ENCODE results near the gene ACBD5. TPM values are rescaled to one million over a fixed set of nuclear protein-coding genes. Genes with fewer than 3 reads are reported as not detected.
"Not testable (repeated sequence)": the region's sequence is repeated elsewhere in the genome, so short reads cannot be mapped to it uniquely, and the experiment has no call there.

ACBD5 gene
- total RNA-seq, 1 donor from 2014 or later, result 23.8 TPM

GRCh38 chr10:27241652-27242472 lies 1.3 kb upstream of the ACBD5 start:
- no peaks in the 10 kb centered on the region for H3K27me3 Mint-ChIP-seq (ENCODE audit: low read depth, unreplicated experiment)
- H3K4me3 Mint-ChIP-seq (ENCODE audit: unreplicated experiment), result peak overlapping the region; percentile 90
- H3K36me3 Mint-ChIP-seq (ENCODE audit: low read depth, unreplicated experiment), result no peaks in the 10 kb centered on the region
- peak overlapping the region; percentile 98 for H2AFZ ChIP-seq (ENCODE audit: low read depth, low read length)
- H3K27ac Mint-ChIP-seq (ENCODE audit: unreplicated experiment), result peak overlapping the region; percentile 94
- no peaks in the 10 kb centered on the region for H3K9me3 Mint-ChIP-seq (ENCODE audit: unreplicated experiment)
- peak overlapping the region; percentile 92 for H3K9ac ChIP-seq (ENCODE audit: low read length)
- no peaks in the 10 kb centered on the region for H4K20me1 ChIP-seq (ENCODE audit: insufficient read depth, low read length)
- no peaks in the 10 kb centered on the region for H3K27me3 ChIP-seq (ENCODE audit: insufficient read depth, low read length)
- no peaks in the 10 kb centered on the region for H3K36me3 ChIP-seq (ENCODE audit: insufficient read depth, low read length)
- H3K9me3 ChIP-seq (ENCODE audit: insufficient read depth, low read depth, low read length), result no peaks in the 10 kb centered on the region
- peak overlapping the region; percentile 93 for H3K4me3 ChIP-seq (ENCODE audit: insufficient read depth, low read depth, low read length)
- peaks cover 30% of the 10 kb centered on the region for H3K79me2 ChIP-seq (ENCODE audit: insufficient read depth, low read length)
- peak overlapping the region; percentile 96 for H3K4me2 ChIP-seq (ENCODE audit: low read length)
- DNase-seq (ENCODE audit: low read depth) (peak; percentile 86), FAIRE-seq (no peak)
- H3K27ac ChIP-seq (ENCODE audit: low read depth, low read length), result peak overlapping the region; percentile 92
- H3K4me1 Mint-ChIP-seq (ENCODE audit: low read depth, unreplicated experiment), result peaks cover 16% of the 10 kb centered on the region
- no peak for TF ChIP-seq EZH2 (IDR thresholded peaks at IDR 0.05; ENCODE audit: insufficient read depth, low read length)
- no peak for TF ChIP-seq CTCF (IDR thresholded peaks at IDR 0.05; ENCODE audit: insufficient read depth, low read depth, low read length)
- H3K4me1 ChIP-seq (ENCODE audit: insufficient read depth, low read length), result peaks cover 18% of the 10 kb centered on the region

- Histone ChIP-seq H3K4me1 (ENCODE audit: insufficient read depth, low read length) (peaks cover 18% of the 10 kb centered on the region), H2AFZ (ENCODE audit: low read depth, low read length) (peak overlapping the region; percentile 98), H3K9me3 (ENCODE audit: insufficient read depth, low read depth, low read length) (no peaks in the 10 kb centered on the region), H3K27me3 (ENCODE audit: insufficient read depth, low read length) (no peaks in the 10 kb centered on the region), H3K27ac (ENCODE audit: low read depth, low read length) (peak overlapping the region; percentile 92), H3K9ac (ENCODE audit: low read length) (peak overlapping the region; percentile 92), H4K20me1 (ENCODE audit: insufficient read depth, low read length) (no peaks in the 10 kb centered on the region), H3K4me2 (ENCODE audit: low read length) (peak overlapping the region; percentile 96), H3K4me3 (ENCODE audit: insufficient read depth, low read depth, low read length) (peak overlapping the region; percentile 93), H3K79me2 (ENCODE audit: insufficient read depth, low read length) (peaks cover 36% of the 10 kb centered on the region), H3K36me3 (ENCODE audit: insufficient read depth, low read length) (no peaks in the 10 kb centered on the region)
- TF ChIP-seq EZH2 (IDR thresholded peaks at IDR 0.05; ENCODE audit: insufficient read depth, low read length) (no peak), CTCF (IDR thresholded peaks at IDR 0.05; ENCODE audit: insufficient read depth, low read depth, low read length) (no peak)
- Mint-ChIP-seq H3K36me3 (ENCODE audit: low read depth, unreplicated experiment) (no peaks in the 10 kb centered on the region), H3K4me1 (ENCODE audit: low read depth, unreplicated experiment) (peaks cover 16% of the 10 kb centered on the region), H3K27me3 (ENCODE audit: low read depth, unreplicated experiment) (no peaks in the 10 kb centered on the region), H3K27ac (ENCODE audit: unreplicated experiment) (peak overlapping the region; percentile 94), H3K4me3 (ENCODE audit: unreplicated experiment) (peak overlapping the region; percentile 90), H3K9me3 (ENCODE audit: unreplicated experiment) (no peaks in the 10 kb centered on the region)
- FAIRE-seq, result no peak
- DNase-seq (ENCODE audit: low read depth), result peak; percentile 5
These were observed 534 bp upstream of the ACBD5 start for GRCh38 chr10:27241010-27241651.

- not testable (repeated sequence) for H3K27me3 ChIP-seq (ENCODE audit: insufficient read depth, low read length); H3K27ac Mint-ChIP-seq (ENCODE audit: unreplicated experiment); H3K9me3 Mint-ChIP-seq (ENCODE audit: unreplicated experiment); FAIRE-seq; H3K27me3 Mint-ChIP-seq (ENCODE audit: low read depth, unreplicated experiment); H3K4me3 Mint-ChIP-seq (ENCODE audit: unreplicated experiment); H3K9me3 ChIP-seq (ENCODE audit: insufficient read depth, low read depth, low read length); H3K4me1 ChIP-seq (ENCODE audit: insufficient read depth, low read length); H3K4me2 ChIP-seq (ENCODE audit: low read length); H2AFZ ChIP-seq (ENCODE audit: low read depth, low read length); H3K36me3 Mint-ChIP-seq (ENCODE audit: low read depth, unreplicated experiment); H3K4me3 ChIP-seq (ENCODE audit: insufficient read depth, low read depth, low read length); H3K9ac ChIP-seq (ENCODE audit: low read length); H4K20me1 ChIP-seq (ENCODE audit: insufficient read depth, low read length); H3K4me1 Mint-ChIP-seq (ENCODE audit: low read depth, unreplicated experiment); H3K27ac ChIP-seq (ENCODE audit: low read depth, low read length); H3K36me3 ChIP-seq (ENCODE audit: insufficient read depth, low read length); DNase-seq (ENCODE audit: low read depth)
- peaks cover 38% of the 10 kb centered on the region for H3K79me2 ChIP-seq (ENCODE audit: insufficient read depth, low read length)
These were observed 3.1 kb downstream of the ACBD5 start for GRCh38 chr10:27237531-27237930.

GRCh38 chr10:27236589-27237128 lies 3.9 kb downstream of the ACBD5 start:
- H3K9me3 ChIP-seq (ENCODE audit: insufficient read depth, low read depth, low read length); H3K27ac Mint-ChIP-seq (ENCODE audit: unreplicated experiment); DNase-seq (ENCODE audit: low read depth); H3K27ac ChIP-seq (ENCODE audit: low read depth, low read length); H3K4me2 ChIP-seq (ENCODE audit: low read length); FAIRE-seq; H3K4me3 ChIP-seq (ENCODE audit: insufficient read depth, low read depth, low read length); H3K9me3 Mint-ChIP-seq (ENCODE audit: unreplicated experiment); H3K36me3 Mint-ChIP-seq (ENCODE audit: low read depth, unreplicated experiment); H2AFZ ChIP-seq (ENCODE audit: low read depth, low read length); H3K27me3 Mint-ChIP-seq (ENCODE audit: low read depth, unreplicated experiment); H3K4me1 Mint-ChIP-seq (ENCODE audit: low read depth, unreplicated experiment); H3K9ac ChIP-seq (ENCODE audit: low read length); H3K4me3 Mint-ChIP-seq (ENCODE audit: unreplicated experiment); H4K20me1 ChIP-seq (ENCODE audit: insufficient read depth, low read length); H3K27me3 ChIP-seq (ENCODE audit: insufficient read depth, low read length); H3K36me3 ChIP-seq (ENCODE audit: insufficient read depth, low read length); H3K4me1 ChIP-seq (ENCODE audit: insufficient read depth, low read length): not testable (repeated sequence)
- H3K79me2 ChIP-seq (ENCODE audit: insufficient read depth, low read length), result peaks cover 38% of the 10 kb centered on the region
